ENCODE measurements around the gene SH3GL1. TPM values are rescaled to one million over a fixed set of nuclear protein-coding genes. Genes with fewer than 3 reads are reported as not detected.

SH3GL1 gene
- total and polyA plus RNA-seq, 2 of the 4 experiments (the other 2 are of a cell fraction): 28.1 to 138 TPM

GRCh38 chr19:4380254-4380727 is 20.1 kb downstream of the SH3GL1 start:
- Histone ChIP-seq H3K4me3 (ENCODE audit: insufficient read depth, low read depth, low read length) (no peak overlapping the region), H3K23ac (ENCODE audit: low read depth, low read length) (peak overlapping the region; percentile 12; the same call in 1 of the 2 replicates), H3K27me3 (ENCODE audit: control insufficient read depth, insufficient read depth, low read length) (no peaks in the 10 kb centered on the region), H3K4me1 (ENCODE audit: control insufficient read depth, insufficient read depth, low read length) (peaks cover 36% of the 10 kb centered on the region), H4K20me1 (ENCODE audit: insufficient read depth, low read length) (peaks cover 92% of the 10 kb centered on the region), H3K56ac (ENCODE audit: extremely low read depth, insufficient read depth, low read length) (no peak overlapping the region), H3K4me2 (ENCODE audit: low read depth, low read length) (no peak overlapping the region), H3K4ac (ENCODE audit: low read depth, low read length) (peak overlapping the region; percentile 47; the same call in 1 of the 2 replicates), H3K14ac (replicated peaks; ENCODE audit: low read depth, low read length) (no peak overlapping the region), H2AK9ac (replicated peaks; ENCODE audit: low read depth, low read length, poor library complexity) (peak overlapping the region; percentile 58), H2BK120ac (ENCODE audit: low read depth, low read length) (no peak overlapping the region), H2AK5ac (ENCODE audit: low read depth, low read length) (0 out of 2 replicates have a peak overlapping the region, but pooled peaks have one; percentile 48), H2BK5ac (ENCODE audit: low read depth, low read length, poor library complexity, severe bottlenecking) (no peak overlapping the region), H4K91ac (ENCODE audit: insufficient read depth, low read depth, low read length) (no peak overlapping the region), H3K9me1 (ENCODE audit: insufficient read depth, low read length) (peaks cover 38% of the 10 kb centered on the region), H3K36me3 (ENCODE audit: control insufficient read depth, insufficient read depth, low read length) (peaks cover 17% of the 10 kb centered on the region), H4K5ac (ENCODE audit: low read depth, low read length) (no peak overlapping the region), H3K9me3 (ENCODE audit: control insufficient read depth, insufficient read depth, low read length) (no peaks in the 10 kb centered on the region), H3K27ac (ENCODE audit: insufficient read depth, low read length) (no peak overlapping the region), H3K79me1 (ENCODE audit: low read depth in 1 of 2, low read length in 2 of 2) (peaks cover 13 to 88% of the 10 kb centered on the region in 2 experiments), H2BK15ac (ENCODE audit: low read depth, low read length) (no peak overlapping the region), H2AFZ (replicated peaks; ENCODE audit: low read length, poor library complexity) (no peak overlapping the region), H3K18ac (ENCODE audit: low read depth, low read length) (no peak overlapping the region), H4K8ac (ENCODE audit: low read depth in 2 of 2, low read length in 2 of 2) (0 out of 4 replicates have a peak overlapping the region, but pooled peaks of 1 of the 2 experiments have one; percentile 0), H2BK20ac (ENCODE audit: low read depth, low read length) (no peak overlapping the region), H3K9ac (ENCODE audit: low read depth, low read length) (no peak overlapping the region)
- in situ Hi-C loops (cut with MboI; ENCODE audit: low sequenced_read_pairs): no loop called here
- intact Hi-C loops (cut with micrococcal nuclease): no loop called here
- whole genome bisulfite sequencing, 2 experiments (ENCODE audit: extremely low coverage in 2 of 2, insufficient read length in 1 of 2): 63% methylated on average over 13 of the region's 17 CpGs; no CpG with 5 or more reads in 1 of the 2 experiments
- no peak for DNase-seq
- BruUV-seq (replicated peaks): no TSS peak
- CTCF ChIA-PET: interaction anchor here (0.6 kb wide), 1 partner anchor 25 kb away, joined by 3 read pairs; no protein-coding TSS in a partner anchor
- ATAC-seq (ENCODE audit: low read depth): no peak
- dilution Hi-C loops (cut with HindIII; ENCODE audit: low sequenced_read_pairs, unreplicated experiment): no loop called here
- TF ChIP-seq MAZ (IDR thresholded peaks at IDR 0.05; ENCODE audit: borderline replicate concordance, low read depth, low read length): no peak
- TF ChIP-seq RFX5 (IDR thresholded peaks at IDR 0.05; ENCODE audit: low read depth, low read length): no peak
- TF ChIP-seq MXI1 (IDR thresholded peaks at IDR 0.05; ENCODE audit: borderline replicate concordance, low read depth, low read length): no peak
- TF ChIP-seq SMC3 (IDR thresholded peaks at IDR 0.05; ENCODE audit: low read depth, low read length): no peak
- no peak for TF ChIP-seq BHLHE40 (IDR thresholded peaks at IDR 0.05; ENCODE audit: low read depth, low read length)
- no peak for TF ChIP-seq FOS (IDR thresholded peaks at IDR 0.05; ENCODE audit: low read depth, low read length)
- TF ChIP-seq CHD1 (IDR thresholded peaks at IDR 0.05; ENCODE audit: low read depth, low read length): no peak
- no peak for TF ChIP-seq USF2 (IDR thresholded peaks at IDR 0.05; ENCODE audit: low read depth, low read length)
- no peak for TF ChIP-seq MAFK (IDR thresholded peaks at IDR 0.05; ENCODE audit: low read depth, low read length)
- TF ChIP-seq CEBPB (IDR thresholded peaks at IDR 0.05; ENCODE audit: low read depth, low read length): no peak
- TF ChIP-seq CTCF (conservative IDR thresholded peaks at IDR 0.05; ENCODE audit: low read depth, low read length): no peak
- no peak for TF ChIP-seq RAD21 (IDR thresholded peaks at IDR 0.05; ENCODE audit: low read length)
- no peak for TF ChIP-seq NFE2L2 (IDR thresholded peaks at IDR 0.05; ENCODE audit: low read depth, low read length)
- POLR2A ChIA-PET (ENCODE audit: unreplicated experiment): no interaction called here

Measured in IMR-90 (cell line).